Thoracic aorta (tissue), 2 donors: ENCODE measurements around the gene ROS1. TPM values are rescaled to one million over a fixed set of nuclear protein-coding genes. Genes with fewer than 3 reads are reported as not detected.

ENCODE experiments used
- ATAC-seq: fragments of 150-250 bp; one replicate; pipeline ENCODE4 v1.8.0; 2017; ENCODE audit warnings: low read depth; ENCODE audit not compliant: insufficient number of reproducible peaks, low FRiP score
- DNase-seq: peaks from one replicate; pipeline ENCODE4 v3.0.0-alpha.2; 2020; ENCODE audit warnings: low spot score
- H3K27ac ChIP-seq, 2 donors: fragments of 200-600 bp; sonication (generic); 1 replicate in 1 of 2; 2 replicates in 1 of 2; pipeline ENCODE4 v1.5.1; 2016; ENCODE audit warnings: mild to moderate bottlenecking in 2 of 2, moderate library complexity in 2 of 2
- H3K27me3 ChIP-seq: fragments of 200-600 bp; sonication (generic); replicated peaks from 2 replicates; pipeline ENCODE4 v1.6.0; 2016; ENCODE audit warnings: mild to moderate bottlenecking; ENCODE audit not compliant: insufficient read depth
- H3K36me3 ChIP-seq: fragments of 200-600 bp; sonication (generic); one replicate; pipeline ENCODE4 v1.5.1; 2016
- H3K4me1 ChIP-seq, 2 donors: fragments of 200-600 bp; sonication (generic); 1 replicate in 1 of 2; 2 replicates in 1 of 2; pipeline versions ENCODE4 v1.5.1 to v1.6.0; 2016; ENCODE audit warnings: low read depth in 2 of 2, mild to moderate bottlenecking in 1 of 2; ENCODE audit not compliant: control insufficient read depth in 1 of 2
- H3K4me3 ChIP-seq: fragments of 200-600 bp; sonication (generic); 2 replicates; pipeline ENCODE4 v1.5.1; 2016; ENCODE audit warnings: mild to moderate bottlenecking
- H3K9me3 ChIP-seq: fragments of 200-600 bp; sonication (generic); 2 replicates; pipeline ENCODE4 v1.5.1; 2016
- CTCF ChIP-seq: fragments of 200-600 bp; sonication (generic); IDR thresholded peaks from one replicate; pipeline ENCODE4 v1.5.1; 2019; ENCODE audit warnings: antibody characterized with exemption
- total RNA-seq, 2 donors: library from RNA; depleted of rRNA; stranded (reverse); fragments of >200 nt; gene quantifications; one replicate each; pipeline versions ENCODE4 v1.1.0 to v1.2.3, GENCODE V29; 2016

ROS1 gene
- total RNA-seq, 2 donors from 2014 or later, result not detected

- TF ChIP-seq CTCF, result no peak
- Histone ChIP-seq H3K27ac (peak overlapping the region in 1 of 2 donors; percentile 27), H3K9me3 (no peaks in the 10 kb centered on the region), H3K4me3 (no peak overlapping the region), H3K36me3 (no peaks in the 10 kb centered on the region), H3K27me3 (no peaks in the 10 kb centered on the region), H3K4me1 (peaks cover 17 to 37% of the 10 kb centered on the region in 2 donors)
- no peak for DNase-seq
- ATAC-seq, result no peak
Measured at GRCh38 chr6:117395164-117395563, 30.6 kb downstream of the ROS1 start.

- Histone ChIP-seq H3K36me3 (no peaks in the 10 kb centered on the region), H3K27me3 (no peaks in the 10 kb centered on the region), H3K27ac (no peak overlapping the region), H3K9me3 (no peaks in the 10 kb centered on the region), H3K4me3 (no peak overlapping the region), H3K4me1 (peaks cover 17 to 26% of the 10 kb centered on the region in 2 donors)
- DNase-seq (no peak), ATAC-seq (no peak)
- no peak for TF ChIP-seq CTCF
Measured at GRCh38 chr6:117393045-117393444, 32.7 kb downstream of the ROS1 start.

GRCh38 chr6:117391874-117392583 lies 33.7 kb downstream of the ROS1 start:
- no peak overlapping the region for H3K27ac ChIP-seq
- DNase-seq (no peak), ATAC-seq (no peak)
- H3K4me3 ChIP-seq, result no peak overlapping the region
- no peak for TF ChIP-seq CTCF
- H3K9me3 ChIP-seq, result no peaks in the 10 kb centered on the region
- no peaks in the 10 kb centered on the region for H3K36me3 ChIP-seq
- H3K27me3 ChIP-seq, result no peaks in the 10 kb centered on the region
- H3K4me1 ChIP-seq, result peaks cover 14 to 20% of the 10 kb centered on the region in 2 donors

GRCh38 chr6:117389227-117390057 lies 36.3 kb downstream of the ROS1 start:
- H3K36me3 ChIP-seq, result no peaks in the 10 kb centered on the region
- DNase-seq (no peak), ATAC-seq (no peak)
- H3K27me3 ChIP-seq, result no peaks in the 10 kb centered on the region
- H3K9me3 ChIP-seq, result no peaks in the 10 kb centered on the region
- TF ChIP-seq CTCF, result no peak
- no peaks in the 10 kb centered on the region for H3K4me1 ChIP-seq
- H3K27ac ChIP-seq, result no peak overlapping the region
- no peak overlapping the region for H3K4me3 ChIP-seq

DNA sequence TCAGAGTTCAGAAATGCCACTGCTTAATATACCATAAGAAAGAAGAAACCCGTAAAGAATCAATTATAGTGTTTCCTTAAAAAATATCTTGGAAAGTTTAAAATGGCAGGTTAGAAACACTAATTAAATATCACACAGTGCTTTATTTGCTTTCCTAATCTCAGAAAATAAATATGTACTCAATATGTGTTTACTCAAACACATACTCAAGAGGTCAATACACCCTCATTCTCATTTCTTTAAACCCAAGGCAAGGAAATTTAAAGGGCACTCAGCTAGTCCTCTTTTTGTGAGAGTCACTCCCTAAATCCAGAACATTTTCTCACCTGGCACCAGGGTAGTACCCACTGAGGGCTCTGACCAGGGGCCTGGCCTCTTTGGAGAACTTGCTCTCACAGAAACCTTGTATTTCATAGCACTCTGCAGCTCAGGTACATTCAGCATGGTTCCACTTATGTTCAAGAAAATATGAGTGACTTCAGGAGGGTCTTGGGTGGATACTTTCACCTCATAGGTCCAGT lies 38.2 kb downstream of the ROS1 start:
- H3K27me3 ChIP-seq, result no peaks in the 10 kb centered on the region
- no peaks in the 10 kb centered on the region for H3K36me3 ChIP-seq
- DNase-seq (no peak), ATAC-seq (no peak)
- no peaks in the 10 kb centered on the region for H3K9me3 ChIP-seq
- no peaks in the 10 kb centered on the region for H3K4me1 ChIP-seq
- no peak overlapping the region for H3K4me3 ChIP-seq
- TF ChIP-seq CTCF, result no peak
- no peak overlapping the region for H3K27ac ChIP-seq
